ENCODE measurements around the gene MUC20.
"Not testable (repeated sequence)": the region's sequence is repeated elsewhere in the genome, so short reads cannot be mapped to it uniquely, and the experiment has no call there.

GRCh38 chr3:195724363-195724762 lies 3.6 kb downstream of the MUC20 start:
- TF ChIP-seq TAF1 (IDR thresholded peaks at IDR 0.05; ENCODE audit: low read depth); EZH2 (IDR thresholded peaks at IDR 0.05; ENCODE audit: borderline replicate concordance, insufficient read depth, low read length, poor library complexity, severe bottlenecking); MXI1 (conservative IDR thresholded peaks at IDR 0.05; ENCODE audit: poor library complexity, severe bottlenecking); EP300 (conservative IDR thresholded peaks at IDR 0.05; ENCODE audit: poor library complexity, severe bottlenecking); SMC3 (conservative IDR thresholded peaks at IDR 0.05; ENCODE audit: poor library complexity); POLR2AphosphoS5 (IDR thresholded peaks at IDR 0.05): not testable (repeated sequence)
- TF ChIP-seq, protein P1, sequence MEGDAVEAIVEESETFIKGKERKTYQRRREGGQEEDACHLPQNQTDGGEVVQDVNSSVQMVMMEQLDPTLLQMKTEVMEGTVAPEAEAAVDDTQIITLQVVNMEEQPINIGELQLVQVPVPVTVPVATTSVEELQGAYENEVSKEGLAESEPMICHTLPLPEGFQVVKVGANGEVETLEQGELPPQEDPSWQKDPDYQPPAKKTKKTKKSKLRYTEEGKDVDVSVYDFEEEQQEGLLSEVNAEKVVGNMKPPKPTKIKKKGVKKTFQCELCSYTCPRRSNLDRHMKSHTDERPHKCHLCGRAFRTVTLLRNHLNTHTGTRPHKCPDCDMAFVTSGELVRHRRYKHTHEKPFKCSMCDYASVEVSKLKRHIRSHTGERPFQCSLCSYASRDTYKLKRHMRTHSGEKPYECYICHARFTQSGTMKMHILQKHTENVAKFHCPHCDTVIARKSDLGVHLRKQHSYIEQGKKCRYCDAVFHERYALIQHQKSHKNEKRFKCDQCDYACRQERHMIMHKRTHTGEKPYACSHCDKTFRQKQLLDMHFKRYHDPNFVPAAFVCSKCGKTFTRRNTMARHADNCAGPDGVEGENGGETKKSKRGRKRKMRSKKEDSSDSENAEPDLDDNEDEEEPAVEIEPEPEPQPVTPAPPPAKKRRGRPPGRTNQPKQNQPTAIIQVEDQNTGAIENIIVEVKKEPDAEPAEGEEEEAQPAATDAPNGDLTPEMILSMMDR (IDR thresholded peaks at IDR 0.05; ENCODE audit: poor library complexity, severe bottlenecking): not testable (repeated sequence)
